Stimulated activated CD8-positive, alpha-beta memory T cell treated with anti-CD3 and anti-CD28 coated beads, Interleukin-15, amount 100 ng/mL, for 1 hour (primary cell): ENCODE results near the gene FLNA.
"Not testable (repeated sequence)": the region's sequence is repeated elsewhere in the genome, so short reads cannot be mapped to it uniquely, and the experiment has no call there.

ENCODE experiments used
- DNase-seq: peaks from one replicate; pipeline ENCODE4 v3.0.0-alpha.2; 2020; ENCODE audit warnings: low read depth

Gene FLNA

GRCh38 chrX:154399527-154400368 lies 25.3 kb upstream of the FLNA start:
- DNase-seq, result no peak

GRCh38 chrX:154398668-154399526 lies 24.5 kb upstream of the FLNA start:
- DNase-seq, result peak; percentile 54

DNA sequence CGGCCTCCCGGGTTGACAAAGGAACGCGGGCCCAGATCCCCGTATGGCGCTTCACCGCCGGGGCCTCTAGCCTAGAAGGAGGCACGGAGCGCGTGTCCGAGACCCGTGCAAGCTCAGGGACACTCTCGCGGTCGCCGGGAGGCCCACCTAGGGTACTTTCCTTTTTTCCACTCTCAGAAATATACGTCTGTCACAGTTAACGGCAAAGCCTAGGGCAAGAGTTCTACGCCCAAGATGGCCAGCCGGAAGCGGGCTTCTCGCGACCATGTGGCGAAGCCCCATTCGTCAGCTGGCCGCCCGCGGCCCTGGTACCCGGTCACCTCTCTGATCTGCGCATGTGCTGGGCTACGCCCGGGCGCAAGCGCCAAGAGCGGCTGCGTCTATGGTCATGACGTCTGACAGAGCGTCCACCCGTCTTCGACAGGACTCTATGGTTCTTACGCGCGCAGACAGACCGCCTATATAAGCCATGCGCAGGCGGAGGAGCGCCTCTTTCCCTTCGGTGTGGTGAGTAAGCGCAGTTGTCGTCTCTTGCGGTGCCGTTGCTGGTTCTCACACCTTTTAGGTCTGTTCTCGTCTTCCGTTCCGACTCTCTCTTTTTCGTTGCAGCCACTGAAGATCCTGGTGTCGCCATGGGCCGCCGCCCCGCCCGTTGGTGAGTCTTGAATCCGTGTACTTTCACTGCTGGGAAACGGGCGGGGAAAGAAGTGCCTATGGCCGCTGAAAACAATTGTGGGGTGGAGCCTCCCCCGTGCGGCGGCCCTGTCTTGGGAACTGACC lies 23.6 kb upstream of the FLNA start, which contains the start of gene RPL10:
RPL10 (plus strand) TSS at position 490 of the 780 bp plus-strand sequence; CDS start at position 633, 143 bp downstream.
- peak; percentile 66 for DNase-seq

GRCh38 chrX:154396973-154397887 lies 22.8 kb upstream of the FLNA start:
- no peak for DNase-seq

- DNase-seq, result not testable (repeated sequence)
These were observed 21.9 kb upstream of the FLNA start for GRCh38 chrX:154396363-154396762.

DNA sequence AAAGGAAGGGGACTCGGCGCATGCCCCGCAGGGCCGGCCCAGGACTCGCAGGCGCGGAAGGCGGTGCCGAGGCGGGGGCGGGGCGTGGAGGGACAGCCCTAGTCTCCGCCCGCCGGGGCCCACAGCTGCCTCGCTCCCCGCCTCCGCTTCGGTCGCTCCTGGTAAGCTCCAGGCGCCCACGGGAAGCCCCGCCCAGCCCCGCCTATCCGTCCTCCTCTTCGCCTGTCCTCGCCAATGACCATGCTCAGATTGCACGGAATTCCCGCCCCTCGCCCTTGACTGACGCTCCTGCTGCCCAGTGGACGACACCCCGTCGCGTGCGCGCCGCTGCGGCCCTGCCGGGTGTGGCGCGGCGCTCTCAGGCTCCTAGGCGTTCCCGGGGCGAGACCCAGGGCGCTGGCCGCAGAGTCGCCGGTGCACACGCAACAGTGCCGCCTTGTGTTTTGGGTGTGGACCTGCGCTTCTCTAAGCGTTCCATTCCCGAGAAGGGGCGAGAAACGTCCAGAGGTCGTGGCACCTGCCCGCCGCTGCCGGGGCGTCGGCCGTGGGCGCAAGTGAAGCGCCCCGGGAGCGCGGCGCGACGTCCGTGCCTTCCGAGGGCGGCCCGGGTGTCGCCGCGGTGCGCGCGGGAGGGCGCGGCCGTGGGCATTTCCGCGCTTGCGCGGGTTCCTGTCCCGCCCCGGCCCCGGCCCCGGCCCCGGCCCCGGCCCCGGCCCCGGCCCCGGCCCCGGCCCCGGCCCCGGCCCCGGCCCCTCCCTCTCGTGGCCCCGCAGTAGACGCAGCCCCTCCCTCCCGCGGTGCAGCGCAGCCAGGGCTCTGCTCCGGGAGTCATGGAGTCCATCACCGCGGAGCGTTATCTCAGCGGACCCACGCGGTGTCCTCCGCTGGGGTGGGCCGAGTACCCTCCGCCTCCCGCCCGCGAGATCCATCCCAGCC lies 15.6 kb upstream of the FLNA start:
- DNase-seq, result not testable (repeated sequence)

DNA sequence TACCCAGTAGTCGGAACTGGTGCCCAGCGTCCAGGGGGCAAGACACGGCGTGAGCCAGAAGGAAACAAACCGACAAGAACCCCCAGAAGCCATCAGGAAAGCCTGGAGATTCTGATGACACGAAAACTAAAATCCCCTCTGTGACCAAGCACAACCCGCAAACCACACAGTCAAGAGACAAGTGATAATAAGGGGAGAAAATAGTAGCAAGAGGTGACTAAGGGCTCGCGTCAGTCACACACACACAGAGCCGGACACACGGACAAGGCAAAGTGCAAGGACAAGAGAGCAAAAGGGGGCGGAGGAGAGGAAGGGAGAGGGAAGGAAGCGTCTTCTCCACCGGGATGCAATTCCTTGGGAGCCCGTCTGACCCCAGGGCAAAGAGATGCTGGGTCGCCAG lies 14.2 kb upstream of the FLNA start:
- DNase-seq, result not testable (repeated sequence)

DNA sequence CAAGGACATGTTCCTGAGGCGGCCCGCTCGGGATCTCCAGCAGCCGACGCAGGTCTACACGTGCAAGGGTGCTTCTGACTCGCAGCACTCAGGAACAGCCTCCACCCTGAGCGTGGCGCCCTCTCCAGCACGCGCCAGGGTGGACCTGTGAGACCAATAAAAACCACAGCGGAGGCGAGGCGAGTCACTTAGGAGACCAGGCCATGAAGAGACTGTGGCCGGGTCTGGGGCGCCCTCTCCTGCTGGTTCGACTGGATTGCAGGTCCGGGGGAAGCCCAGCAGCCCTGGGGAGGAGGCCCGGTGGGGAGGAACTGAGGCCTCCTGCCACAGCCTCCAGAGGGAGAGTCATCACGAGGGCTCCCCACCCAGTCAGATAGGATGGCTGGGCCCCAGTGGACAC lies 13.7 kb upstream of the FLNA start:
- DNase-seq, result not testable (repeated sequence)

DNA sequence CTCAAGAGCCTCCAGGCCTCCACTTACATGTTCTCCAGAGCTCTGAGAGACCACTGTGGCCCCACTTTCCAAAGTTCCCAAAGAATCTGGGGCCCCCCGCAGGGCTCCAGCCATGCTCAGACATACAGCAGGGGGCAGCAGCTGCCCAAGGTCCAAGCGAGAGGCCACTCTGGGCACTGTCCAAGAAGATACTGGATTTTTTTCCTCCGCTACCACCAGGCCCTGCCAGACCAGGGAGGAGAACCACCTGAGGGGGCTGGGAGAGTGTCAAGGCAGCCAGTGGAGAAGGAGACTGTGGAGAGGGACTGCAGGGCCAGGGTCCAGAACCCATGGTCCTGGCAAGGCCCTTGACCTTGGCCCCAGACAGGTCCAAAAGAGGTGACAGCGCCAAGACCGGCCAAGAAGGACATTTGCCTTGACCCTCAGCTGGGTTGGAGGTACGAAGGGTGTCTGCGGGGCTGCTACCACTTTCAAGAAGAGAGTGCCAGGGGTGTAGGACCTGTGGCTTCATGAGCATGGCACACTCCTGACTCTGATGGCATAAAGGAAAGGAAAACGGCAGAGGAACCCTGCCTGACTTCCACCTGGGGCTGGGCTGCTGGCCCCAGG lies 10.0 kb upstream of the FLNA start:
- no peak for DNase-seq

GRCh38 chrX:154383359-154384283 lies 9.2 kb upstream of the FLNA start:
- DNase-seq, result no peak

DNA sequence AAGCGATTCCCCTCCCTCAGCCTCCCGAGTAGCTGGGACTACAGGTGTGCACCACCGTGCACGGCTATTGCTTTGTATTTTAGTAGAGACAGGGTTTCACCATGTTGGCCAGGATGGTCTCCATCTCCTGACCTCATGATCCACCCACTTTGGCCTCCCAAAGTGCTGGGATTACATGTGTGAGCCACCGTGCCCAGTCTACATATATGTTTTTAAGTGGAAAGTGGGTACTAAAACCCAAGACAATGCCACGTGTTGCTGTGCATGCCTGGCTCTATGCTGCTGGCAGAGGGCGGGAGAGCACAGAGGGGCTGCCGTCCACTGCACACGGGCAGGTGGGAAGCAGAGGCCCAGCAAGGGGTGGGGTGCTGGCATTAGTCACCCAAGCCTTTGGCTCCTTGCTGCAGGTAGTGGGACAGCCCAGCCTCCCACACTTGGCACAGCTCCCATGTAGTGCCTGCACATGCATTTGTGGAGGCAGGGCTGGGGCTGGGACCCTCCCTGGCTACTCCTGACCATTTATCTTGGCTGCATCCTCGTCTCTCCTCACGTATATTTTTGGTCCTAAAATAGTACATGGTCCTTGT lies 8.1 kb upstream of the FLNA start:
- no peak for DNase-seq

DNA sequence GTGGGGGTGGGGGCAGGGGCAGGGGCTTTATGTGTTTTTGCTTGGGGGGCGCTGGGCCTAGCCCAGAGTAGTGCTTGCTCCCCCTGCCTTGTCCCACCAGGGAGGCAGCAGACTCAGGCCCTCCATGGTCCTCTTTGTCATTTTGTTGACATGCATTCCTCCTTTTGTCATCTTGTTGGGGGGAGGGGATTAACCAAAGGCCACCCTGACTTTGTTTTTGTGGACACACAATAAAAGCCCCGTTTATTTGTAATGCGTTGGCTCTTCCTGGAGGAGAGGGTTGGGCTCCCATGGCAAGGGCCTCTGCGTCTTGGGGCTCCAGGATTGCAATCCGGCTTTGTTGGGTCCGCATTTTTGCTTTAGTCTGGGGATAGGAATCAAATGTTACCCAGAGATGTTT lies 6.8 kb upstream of the FLNA start:
- no peak for DNase-seq

DNA sequence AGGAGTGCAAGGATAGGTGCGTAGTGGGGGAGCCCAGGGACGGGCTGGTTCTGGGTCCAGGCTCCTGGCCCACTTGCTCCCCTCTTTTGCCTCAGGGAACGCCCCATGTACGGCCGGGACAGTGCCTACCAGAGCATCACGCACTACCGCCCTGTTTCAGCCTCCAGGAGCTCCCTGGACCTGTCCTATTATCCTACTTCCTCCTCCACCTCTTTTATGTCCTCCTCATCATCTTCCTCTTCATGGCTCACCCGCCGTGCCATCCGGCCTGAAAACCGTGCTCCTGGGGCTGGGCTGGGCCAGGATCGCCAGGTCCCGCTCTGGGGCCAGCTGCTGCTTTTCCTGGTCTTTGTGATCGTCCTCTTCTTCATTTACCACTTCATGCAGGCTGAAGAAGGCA lies 6.4 kb upstream of the FLNA start:
- no peak for DNase-seq

- DNase-seq, result no peak
These were observed 5.7 kb upstream of the FLNA start for GRCh38 chrX:154380153-154380552.

DNA sequence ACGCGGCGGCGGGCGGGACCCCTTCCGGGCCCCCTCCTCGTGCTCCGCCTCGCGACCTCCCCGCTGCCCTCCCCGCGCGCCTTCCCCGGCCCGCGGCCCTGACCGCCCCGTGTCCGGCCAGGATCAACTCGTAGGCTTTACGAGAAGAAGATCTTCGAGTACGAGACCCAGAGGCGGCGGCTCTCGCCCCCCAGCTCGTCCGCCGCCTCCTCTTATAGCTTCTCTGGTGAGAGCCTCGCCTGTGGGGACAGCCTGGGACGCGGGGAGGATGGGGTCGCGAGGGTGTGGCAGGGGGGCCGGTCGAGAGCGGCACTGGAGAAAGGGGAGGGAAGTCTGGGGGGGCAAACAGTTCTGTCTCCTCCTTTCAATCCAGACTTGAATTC lies 5.1 kb upstream of the FLNA start:
- DNase-seq, result no peak

GRCh38 chrX:154378799-154379568 lies 4.5 kb upstream of the FLNA start, which contains the start of gene EMD:
EMD (plus strand) TSS chrX:154379295; CDS start chrX:154379485, 190 bp downstream.
- DNase-seq, result peak; percentile 84
